HepG2 (cell line): ENCODE results near the gene GOLGA3. TPM values are rescaled to one million over a fixed set of nuclear protein-coding genes. Genes with fewer than 3 reads are reported as not detected.

Experiments used
- AHR ChIP-seq: IDR thresholded peaks from 2 replicates; pipeline ENCODE4 v1.6.1; 2018; ENCODE audit warnings: missing genetic modification reagents, missing compliant biosample characterization
- FOXM1 ChIP-seq: sonication (generic); formaldehyde crosslinking; IDR thresholded peaks from 2 replicates; pipeline ENCODE4 v1.5.0; 2020; ENCODE audit warnings: missing genetic modification reagents
- HNF1B ChIP-seq: sonication (generic); formaldehyde crosslinking; IDR thresholded peaks from 2 replicates; pipeline ENCODE4 v1.5.1; 2020; ENCODE audit warnings: mild to moderate bottlenecking, moderate library complexity, missing genetic modification reagents
- IKZF4 ChIP-seq: sonication (generic); formaldehyde crosslinking; IDR thresholded peaks from 2 replicates; pipeline ENCODE4 v1.5.1; 2020; ENCODE audit warnings: borderline replicate concordance, mild to moderate bottlenecking, low read depth, missing genetic modification reagents; ENCODE audit errors: not compliant biosample characterization
- MIXL1 ChIP-seq: IDR thresholded peaks from 2 replicates; pipeline ENCODE4 v1.6.1; 2016
- RBFOX2 ChIP-seq: fragments of 200-400 bp; formaldehyde crosslinking; IDR thresholded peaks from 2 replicates; pipeline ENCODE4 v1.6.1; 2017; ENCODE audit warnings: low read depth, mild to moderate bottlenecking, low read length
- RELA ChIP-seq: sonication (generic); formaldehyde crosslinking; IDR thresholded peaks from 2 replicates; pipeline ENCODE4 v1.4.0; 2020; ENCODE audit warnings: missing genetic modification reagents
- RFXANK ChIP-seq: IDR thresholded peaks from 2 replicates; pipeline ENCODE4 v1.6.1; 2016
- SAFB2 ChIP-seq: sonication (generic); formaldehyde crosslinking; IDR thresholded peaks from 2 replicates; pipeline ENCODE4 v1.5.1; 2020; ENCODE audit warnings: missing genetic modification reagents, low read depth, mild to moderate bottlenecking, borderline replicate concordance
- SMAD3 ChIP-seq: sonication (generic); formaldehyde crosslinking; IDR thresholded peaks from 2 replicates; pipeline ENCODE4 v1.4.0; 2020; ENCODE audit warnings: missing genetic modification reagents
- SMC3 ChIP-seq: IDR thresholded peaks from 2 replicates; pipeline ENCODE4 v1.6.1; 2011; ENCODE audit warnings: low read length, improper control_type of control experiment
- SNAPC2 ChIP-seq: sonication (generic); formaldehyde crosslinking; IDR thresholded peaks from 2 replicates; pipeline ENCODE4 v1.8.1; 2022; ENCODE audit warnings: mild to moderate bottlenecking, missing genetic modification reagents
- SP1 ChIP-seq, 2 experiments: fragments of 450-650 bp in 1 of 2; sonication (generic) in 1 of 2; formaldehyde crosslinking in 1 of 2; IDR thresholded peaks; 2 replicates each; pipeline versions ENCODE4 v1.4.0 to v1.6.1; 2016 to 2020; ENCODE audit warnings: missing genetic modification reagents in 1 of 2
- TBP ChIP-seq: sonication (generic); formaldehyde crosslinking; IDR thresholded peaks from 2 replicates; pipeline ENCODE4 v1.5.0; 2020; ENCODE audit warnings: missing genetic modification reagents
- TEAD2 ChIP-seq: sonication (generic); formaldehyde crosslinking; IDR thresholded peaks from 2 replicates; pipeline ENCODE4 v1.9.0; 2021; ENCODE audit warnings: missing genetic modification reagents
- YEATS4 ChIP-seq: sonication (generic); formaldehyde crosslinking; IDR thresholded peaks from 2 replicates; pipeline ENCODE4 v1.4.0; 2020; ENCODE audit warnings: missing genetic modification reagents, borderline replicate concordance
- ZBTB4 ChIP-seq: sonication (generic); formaldehyde crosslinking; IDR thresholded peaks from 2 replicates; pipeline ENCODE4 v1.4.0; 2020; ENCODE audit warnings: missing genetic modification reagents, mild to moderate bottlenecking, borderline replicate concordance
- ZEB1 ChIP-seq: IDR thresholded peaks from 2 replicates; pipeline ENCODE4 v1.6.1; 2012; ENCODE audit warnings: mild to moderate bottlenecking, low read depth, inconsistent platforms; ENCODE audit not compliant: insufficient replicate concordance
- ZFP36 ChIP-seq: fragments of 150-350 bp; IDR thresholded peaks from 2 replicates; pipeline ENCODE4 v1.6.1; 2018; ENCODE audit warnings: borderline replicate concordance, low read length, low read depth; ENCODE audit not compliant: partially characterized antibody
- ZMYM4 ChIP-seq: sonication (generic); formaldehyde crosslinking; IDR thresholded peaks from 2 replicates; pipeline ENCODE4 v1.8.1; 2023; ENCODE audit warnings: mild to moderate bottlenecking, missing genetic modification reagents
- ZNF256 ChIP-seq: sonication (generic); formaldehyde crosslinking; conservative IDR thresholded peaks from 2 replicates; pipeline ENCODE4 v1.4.0; 2020; ENCODE audit warnings: missing genetic modification reagents
- ZNF282 ChIP-seq: fragments of 450-650 bp; IDR thresholded peaks from 2 replicates; pipeline ENCODE4 v1.6.1; 2018; ENCODE audit not compliant: partially characterized antibody
- ZNF333 ChIP-seq: sonication (generic); formaldehyde crosslinking; IDR thresholded peaks from 2 replicates; pipeline ENCODE4 v1.4.0; 2020; ENCODE audit warnings: mild to moderate bottlenecking, missing genetic modification reagents, borderline replicate concordance
- ZNF44 ChIP-seq: sonication (generic); formaldehyde crosslinking; IDR thresholded peaks from 2 replicates; pipeline ENCODE4 v1.5.1; 2020; ENCODE audit warnings: mild to moderate bottlenecking, missing genetic modification reagents
- ZNF569 ChIP-seq: sonication (generic); formaldehyde crosslinking; IDR thresholded peaks from 2 replicates; pipeline ENCODE4 v1.5.0; 2020; ENCODE audit warnings: mild to moderate bottlenecking, missing genetic modification reagents, moderate library complexity, borderline replicate concordance
- ZNF598 ChIP-seq: sonication (generic); formaldehyde crosslinking; IDR thresholded peaks from 2 replicates; pipeline ENCODE4 v1.5.1; 2020; ENCODE audit warnings: mild to moderate bottlenecking, missing genetic modification reagents, borderline replicate concordance
- ZNF775 ChIP-seq: sonication (generic); formaldehyde crosslinking; IDR thresholded peaks from 2 replicates; pipeline ENCODE4 v1.4.0; 2020; ENCODE audit warnings: missing genetic modification reagents, mild to moderate bottlenecking, moderate library complexity, borderline replicate concordance
- ZNF841 ChIP-seq: sonication (generic); formaldehyde crosslinking; IDR thresholded peaks from 2 replicates; pipeline ENCODE4 v1.8.1; 2023; ENCODE audit warnings: missing genetic modification reagents, borderline replicate concordance
- polyA plus RNA-seq, 8 experiments: library from polyadenylated mRNA; depleted of rRNA in 3 of 8; stranded (reverse) in 7 of 8; unstranded in 1 of 8; fragments of >200 nt; fragmentation: Illumina TruSeq in 4 of 8; extraction: Trizol in 4 of 8; gene quantifications; 2 replicates each; pipeline versions ENCODE4 v1.2.1 to v1.2.3, GENCODE V29; 2011 to 2016; ENCODE audit warnings: low read depth in 4 of 8, missing spikeins in 1 of 8, mixed read lengths in 1 of 8; ENCODE audit not compliant: insufficient read depth in 1 of 8
- total RNA-seq, 5 experiments: library from RNA; depleted of rRNA; stranded (reverse); fragments of >200 nt; fragmentation: Illumina TruSeq; extraction: Trizol; gene quantifications; 2 replicates each; pipeline ENCODE4 v1.2.3, GENCODE V29; 2016; ENCODE audit warnings: low read depth in 1 of 5

The GOLGA3 gene
- total and polyA plus RNA-seq, 2 of the 13 experiments (the other 11 are each of a cell fraction or from before 2014, with no cell fraction given), result 22.0 to 43.0 TPM

GRCh38 chr12:132761921-132762583, 66.6 kb downstream of the GOLGA3 start (continued):
- TF ChIP-seq ZEB1 (no peak), MIXL1 (CRISPR knock-in tag) (no peak), ZNF775 (CRISPR knock-in tag) (no peak), SP1 (IDR thresholded peaks at IDR 0.05) (no peak), SP1 (CRISPR knock-in tag; IDR thresholded peaks at IDR 0.05) (no peak), ZNF841 (CRISPR knock-in tag) (0 out of 2 replicates have a peak, but pooled peaks have one; percentile 42), ZMYM4 (CRISPR knock-in tag) (peak; percentile 47; the same call in 1 of the 2 replicates), AHR (CRISPR knock-in tag) (no peak), SNAPC2 (CRISPR knock-in tag) (no peak), SMC3 (no peak), ZFP36 (no peak), ZNF569 (no peak), ZNF282 (no peak), IKZF4 (CRISPR knock-in tag) (peak; percentile 55), FOXM1 (CRISPR knock-in tag) (no peak), ZNF44 (peak; percentile 79; the same call in 1 of the 2 replicates), ZBTB4 (no peak), RBFOX2 (peak; percentile 83), TEAD2 (no peak), ZNF333 (CRISPR knock-in tag) (no peak; the same call in 1 of the 2 replicates), ZNF598 (peak; percentile 43; the same call in 1 of the 2 replicates), RFXANK (CRISPR knock-in tag) (no peak), TBP (CRISPR knock-in tag) (no peak), HNF1B (0 out of 2 replicates have a peak, but pooled peaks have one; percentile 38), SMAD3 (CRISPR knock-in tag) (peak; percentile 83; the same call in 1 of the 2 replicates), SAFB2 (CRISPR knock-in tag) (no peak; the same call in 1 of the 2 replicates), YEATS4 (CRISPR knock-in tag) (peak; percentile 80; the same call in 1 of the 2 replicates), ZNF256 (CRISPR knock-in tag) (no peak), RELA (CRISPR knock-in tag) (no peak)
